OCI-LY3 (cell line): ENCODE measurements around the gene FYN.

Experiments used
- H2AFZ ChIP-seq: fragments of 200-600, 300-600 bp; shearing (Covaris generic); 2 replicates; pipeline ENCODE4 v1.6.0; 2014; ENCODE audit warnings: antibody characterized with exemption, low read depth, low read length
- H3K27ac ChIP-seq: fragments of 200-600, 300-600 bp; sonication (generic); 2 replicates; pipeline ENCODE4 v1.5.1; 2014; ENCODE audit warnings: mild to moderate bottlenecking, low read length, moderate library complexity, mixed read lengths
- H3K27me3 ChIP-seq: fragments of 200-600, 300-600 bp; sonication (generic); 2 replicates; pipeline ENCODE4 v1.6.1; 2014; ENCODE audit warnings: low read depth, low read length, mixed read lengths
- H3K36me3 ChIP-seq: fragments of 200-600, 300-600 bp; sonication (generic); replicated peaks from 2 replicates; pipeline ENCODE3; 2014; ENCODE audit warnings: low read depth, low read length, mixed read lengths
- H3K4me1 ChIP-seq: fragments of 300-600, 200-600 bp; sonication (generic); 2 replicates; pipeline ENCODE4 v1.6.1; 2014; ENCODE audit warnings: low read length, mixed read lengths
- H3K4me2 ChIP-seq: fragments of 200-600, 300-600 bp; sonication (generic); 2 replicates; pipeline ENCODE4 v1.6.1; 2014; ENCODE audit warnings: low read length, mixed read lengths
- H3K4me3 ChIP-seq: fragments of 300-600, 200-600 bp; sonication (generic); 2 replicates; pipeline ENCODE4 v1.5.1; 2014; ENCODE audit warnings: antibody characterized with exemption, mild to moderate bottlenecking, low read length, moderate library complexity
- H3K79me2 ChIP-seq: fragments of 300-600, 200-600 bp; shearing (Covaris generic); 2 replicates; pipeline ENCODE4 v1.6.1; 2014; ENCODE audit warnings: mild to moderate bottlenecking, low read length, mixed read lengths
- H3K9ac ChIP-seq: fragments of 300-600, 200-600 bp; shearing (Covaris generic); 2 replicates; pipeline ENCODE4 v1.6.0; 2014; ENCODE audit warnings: mild to moderate bottlenecking, low read length, moderate library complexity
- H3K9me3 ChIP-seq: fragments of 200-600, 300-600 bp; shearing (Covaris generic); 2 replicates; pipeline ENCODE4 v1.6.1; 2014; ENCODE audit warnings: low read length, mixed read lengths; ENCODE audit not compliant: insufficient read depth
- H4K20me1 ChIP-seq: fragments of 200-600, 300-600 bp; sonication (generic); 2 replicates; pipeline ENCODE4 v1.6.1; 2016; ENCODE audit warnings: low read length, mixed read lengths; ENCODE audit not compliant: insufficient read depth
- CTCF ChIP-seq: fragments of 200-600, 300-600 bp; sonication (generic); IDR thresholded peaks from 2 replicates; pipeline ENCODE4 v1.5.1; 2014; ENCODE audit warnings: antibody characterized with exemption, low read length, low read depth
- EZH2phosphoT487 ChIP-seq: fragments of 200-600 bp; shearing (Covaris generic); IDR thresholded peaks from 2 replicates; pipeline ENCODE4 v1.6.1; 2018; ENCODE audit warnings: antibody characterized with exemption, mixed run types, low read depth

Gene FYN

DNA sequence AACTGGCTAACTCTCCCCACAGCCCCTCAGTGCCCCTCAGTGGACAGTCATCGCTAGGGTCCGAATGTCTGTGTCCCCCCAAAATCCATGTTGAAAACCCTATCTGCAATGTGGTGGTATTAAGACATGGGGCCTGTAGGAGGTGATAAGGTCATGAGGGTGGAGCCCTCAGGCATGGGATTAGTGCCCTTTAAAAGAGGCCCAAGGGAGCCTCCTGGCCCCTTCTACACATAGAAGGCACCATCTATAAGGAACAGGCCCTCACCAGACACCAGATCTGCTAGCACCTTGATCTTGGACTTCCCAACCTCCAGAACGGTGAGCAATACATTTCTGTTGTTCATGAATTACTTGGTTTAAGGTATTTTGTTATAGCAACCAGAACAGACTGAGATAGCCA is 260.9 kb downstream of the FYN start:
- H3K4me1 ChIP-seq, result no peaks in the 10 kb centered on the region
- no peak overlapping the region for H3K4me3 ChIP-seq
- no peaks in the 10 kb centered on the region for H3K9me3 ChIP-seq
- no peaks in the 10 kb centered on the region for H3K79me2 ChIP-seq
- H3K36me3 ChIP-seq, result no peaks in the 10 kb centered on the region
- no peaks in the 10 kb centered on the region for H4K20me1 ChIP-seq
- no peak overlapping the region for H3K4me2 ChIP-seq
- no peak overlapping the region for H2AFZ ChIP-seq
- H3K27ac ChIP-seq, result no peak overlapping the region
- H3K9ac ChIP-seq, result no peak overlapping the region
- peaks cover 7% of the 10 kb centered on the region; the same call in 1 of the 2 replicates for H3K27me3 ChIP-seq
- TF ChIP-seq EZH2phosphoT487, result no peak
- TF ChIP-seq CTCF, result no peak

DNA sequence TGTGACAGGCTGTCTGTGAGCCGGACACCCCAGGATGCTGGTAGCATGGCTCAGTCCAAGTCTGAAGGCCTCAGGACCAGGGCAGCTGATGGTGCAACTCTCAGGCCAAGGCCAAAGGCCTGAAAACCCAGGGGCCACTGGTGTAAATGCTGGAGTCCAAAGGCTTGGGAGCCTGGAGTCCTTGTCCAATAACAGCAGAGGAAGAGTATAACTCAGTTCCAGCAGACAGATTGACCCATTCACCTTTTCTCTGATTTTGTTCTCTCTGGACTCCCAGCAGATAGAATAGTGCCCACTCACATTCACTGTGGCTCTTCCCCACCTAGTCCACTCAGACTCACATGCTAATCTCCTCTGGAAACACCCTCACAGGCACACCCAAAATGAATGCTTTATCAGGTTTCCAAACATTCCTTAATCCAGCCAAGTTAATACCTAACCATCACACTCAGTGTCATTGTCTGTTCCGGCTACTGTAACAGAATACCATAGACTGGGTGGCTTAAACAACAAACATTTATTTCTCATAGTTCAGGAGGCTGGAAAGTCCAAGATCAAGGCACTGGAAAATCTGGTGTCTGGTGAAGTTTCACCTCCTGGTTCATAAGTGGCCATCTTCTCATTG is 262.6 kb downstream of the FYN start:
- Histone ChIP-seq H3K9ac (no peak overlapping the region), H3K4me3 (no peak overlapping the region), H3K9me3 (no peaks in the 10 kb centered on the region), H3K4me2 (no peak overlapping the region), H3K27me3 (peaks cover 7% of the 10 kb centered on the region; the same call in 1 of the 2 replicates), H4K20me1 (no peaks in the 10 kb centered on the region), H2AFZ (no peak overlapping the region), H3K36me3 (no peaks in the 10 kb centered on the region), H3K4me1 (peaks cover 7% of the 10 kb centered on the region; the same call in 1 of the 2 replicates), H3K79me2 (no peaks in the 10 kb centered on the region), H3K27ac (no peak overlapping the region)
- TF ChIP-seq EZH2phosphoT487 (no peak), CTCF (no peak)
